Left ventricle myocardium superior (tissue), 1 donor: Measurements from ENCODE around the gene ATP9A. TPM values are rescaled to one million over a fixed set of nuclear protein-coding genes. Genes with fewer than 3 reads are reported as not detected.

ENCODE experiments used
- ATAC-seq: fragments of 200-7000 bp; cut with Tn5 transposase; one replicate; pipeline ENCODE4 v1.9.1; 2020; ENCODE audit warnings: mild to moderate bottlenecking, moderate library complexity
- DNase-seq: peaks from one replicate; pipeline ENCODE4 v3.0.0-alpha.2; 2020
- intact Hi-C: fragments of 100-400 bp; cut with micrococcal nuclease; formaldehyde crosslinking; loops from one replicate; pipeline ENCODE4 v1.11.0; 2022
- total RNA-seq: library from RNA; stranded (reverse); fragmentation: NEBNext Ultra II Directional; extraction: Animal tissue kit (Norgen Biotek cat#: 25700); gene quantifications from one replicate; pipeline ENCODE4 v1.2.1, GENCODE V29; 2021
- donor health status: DM: no; HTN: yes; CAD: no; lungs with severe emphysema.

Gene ATP9A
- total RNA-seq, 1 donor from 2014 or later: 21.2 TPM

DNA sequence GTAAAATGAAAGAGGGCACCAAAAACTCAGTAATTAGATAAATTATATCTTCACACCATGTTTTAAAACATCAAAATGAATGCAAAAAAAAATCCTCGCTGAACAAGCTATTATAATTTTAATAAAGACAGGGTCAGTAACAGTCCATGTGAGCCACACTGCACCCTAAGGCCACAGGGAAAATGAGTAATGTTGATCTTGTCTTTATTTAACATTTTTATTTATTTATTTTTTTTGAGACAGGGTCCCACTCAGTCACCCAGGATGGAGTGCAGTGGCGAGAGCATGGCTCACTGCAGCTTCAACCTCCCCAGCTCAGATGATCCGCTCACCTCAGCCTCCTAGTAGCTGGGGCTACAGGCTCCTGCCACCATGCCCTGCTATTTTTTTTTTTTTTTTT lies 217.0 kb downstream of the ATP9A start:
- no peak for DNase-seq
- intact Hi-C loops: no loop called here
- ATAC-seq: no peak

DNA sequence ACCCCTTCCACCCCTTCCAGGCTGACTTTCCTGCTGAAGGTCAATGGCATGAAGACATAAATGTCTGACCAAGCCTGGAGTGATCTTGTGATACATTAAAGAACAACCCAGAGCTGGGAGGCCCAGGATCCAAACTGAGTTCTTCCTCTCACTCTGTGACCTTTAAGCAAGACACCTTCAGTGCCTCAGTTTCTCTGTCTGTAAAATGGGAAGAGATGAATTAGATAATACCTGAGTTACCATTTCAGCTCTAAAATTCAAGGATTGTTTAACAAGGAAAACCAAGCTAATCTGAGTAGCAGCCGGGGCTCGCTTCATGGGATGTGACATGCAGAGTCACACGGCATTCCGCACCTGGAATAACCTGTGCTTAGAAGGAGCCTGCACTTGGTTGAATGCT lies 218.7 kb downstream of the ATP9A start:
- ATAC-seq: no peak
- no peak for DNase-seq

DNA sequence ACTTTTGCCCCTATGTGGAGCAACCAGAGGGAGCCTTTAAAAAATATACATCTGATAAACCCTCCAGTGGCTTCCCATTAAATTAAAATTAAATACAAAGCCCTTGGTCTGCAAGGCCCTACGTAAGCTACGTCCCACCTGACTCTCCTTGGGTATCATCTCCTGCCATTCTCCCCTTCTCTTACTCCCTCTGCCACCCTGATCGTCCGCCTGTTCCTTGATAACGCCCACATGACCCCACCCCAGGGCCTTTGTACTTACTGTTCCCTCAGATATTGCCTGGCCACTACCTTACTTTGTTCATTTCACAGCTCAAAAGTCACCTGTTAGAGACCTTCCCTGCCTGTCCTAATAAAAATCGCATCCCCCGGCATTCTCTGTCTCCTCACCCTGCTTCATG lies 220.2 kb downstream of the ATP9A start:
- DNase-seq: no peak
- intact Hi-C loops: no loop called here
- no peak for ATAC-seq

More for the DNA sequence above, 218.7 kb downstream of the ATP9A start:
- intact Hi-C loops: no loop called here

Other genes with a start within 250 kb of the ATP9A start
- gene NFATC2, start 225.7 kb downstream of the ATP9A start, total RNA-seq: 2.3 TPM
- not detected for gene SALL4, start 34.1 kb upstream of the ATP9A start, total RNA-seq